BLaER1 (cell line): ENCODE data around the gene CYP4B1.
"Not testable (repeated sequence)": the region's sequence is repeated elsewhere in the genome, so short reads cannot be mapped to it uniquely, and the experiment has no call there.

Experiments
- H3K27ac ChIP-seq: shearing (Covaris generic); formaldehyde crosslinking; 2 replicates; pipeline ENCODE4 v1.8.1; 2022
- H3K27me3 ChIP-seq: shearing (Covaris generic); formaldehyde crosslinking; 2 replicates; pipeline ENCODE4 v1.8.1; 2022
- H3K36me3 ChIP-seq: shearing (Covaris generic); formaldehyde crosslinking; 2 replicates; pipeline ENCODE4 v1.8.1; 2022
- H3K4me1 ChIP-seq: shearing (Covaris generic); formaldehyde crosslinking; 2 replicates; pipeline ENCODE4 v1.8.1; 2022
- H3K4me2 ChIP-seq: shearing (Covaris generic); formaldehyde crosslinking; 2 replicates; pipeline ENCODE4 v1.8.1; 2022
- H3K4me3 ChIP-seq: shearing (Covaris generic); formaldehyde crosslinking; 2 replicates; pipeline ENCODE4 v1.8.1; 2022
- H3K9ac ChIP-seq: shearing (Covaris generic); formaldehyde crosslinking; 2 replicates; pipeline ENCODE4 v1.8.1; 2022
- H3K9me3 ChIP-seq: shearing (Covaris generic); formaldehyde crosslinking; 2 replicates; pipeline ENCODE4 v1.8.1; 2022
- H4K20me1 ChIP-seq: shearing (Covaris generic); formaldehyde crosslinking; 2 replicates; pipeline ENCODE4 v1.8.1; 2022
- Cebpa-rat ChIP-seq: shearing (Covaris generic); IDR thresholded peaks from 2 replicates; pipeline ENCODE4 v1.8.1; 2022

The CYP4B1 gene

GRCh38 chr1:46764402-46764801 lies 34.4 kb upstream of the CYP4B1 start:
- no peaks in the 10 kb centered on the region for H3K4me1 ChIP-seq
- TF ChIP-seq Cebpa-rat: no peak
- no peak overlapping the region for H3K9ac ChIP-seq
- peaks cover 17% of the 10 kb centered on the region for H3K9me3 ChIP-seq
- no peak overlapping the region for H3K27ac ChIP-seq
- H3K4me2 ChIP-seq: no peak overlapping the region
- H3K36me3 ChIP-seq: no peaks in the 10 kb centered on the region
- no peak overlapping the region for H3K4me3 ChIP-seq
- no peaks in the 10 kb centered on the region for H4K20me1 ChIP-seq
- H3K27me3 ChIP-seq: no peaks in the 10 kb centered on the region

GRCh38 chr1:46767649-46768282 lies 31.1 kb upstream of the CYP4B1 start:
- Histone ChIP-seq H3K4me2 (no peak overlapping the region), H3K4me1 (no peaks in the 10 kb centered on the region), H3K9me3 (peaks cover 46% of the 10 kb centered on the region), H3K27ac (no peak overlapping the region), H3K36me3 (0 out of 2 replicates have a peak, but pooled peaks cover 6% of the 10 kb centered on the region), H3K27me3 (no peaks in the 10 kb centered on the region), H3K4me3 (no peak overlapping the region), H4K20me1 (no peaks in the 10 kb centered on the region), H3K9ac (no peak overlapping the region)
- no peak for TF ChIP-seq Cebpa-rat

- no peak overlapping the region for H3K27ac ChIP-seq
- no peak overlapping the region for H3K9ac ChIP-seq
- peaks cover 50% of the 10 kb centered on the region for H3K9me3 ChIP-seq
- H3K4me3 ChIP-seq: no peak overlapping the region
- H3K27me3 ChIP-seq: no peaks in the 10 kb centered on the region
- H3K4me1 ChIP-seq: no peaks in the 10 kb centered on the region
- H4K20me1 ChIP-seq: no peaks in the 10 kb centered on the region
- TF ChIP-seq Cebpa-rat: no peak
- no peak overlapping the region for H3K4me2 ChIP-seq
- H3K36me3 ChIP-seq: 0 out of 2 replicates have a peak, but pooled peaks cover 6% of the 10 kb centered on the region
Measured at GRCh38 chr1:46768445-46768844, 30.4 kb upstream of the CYP4B1 start.

GRCh38 chr1:46769028-46769740 lies 29.7 kb upstream of the CYP4B1 start:
- H3K9ac ChIP-seq: no peak overlapping the region

GRCh38 chr1:46770541-46770940 lies 28.3 kb upstream of the CYP4B1 start:
- no peak for TF ChIP-seq Cebpa-rat
- peaks cover 65% of the 10 kb centered on the region for H3K9me3 ChIP-seq
- 0 out of 2 replicates have a peak, but pooled peaks cover 6% of the 10 kb centered on the region for H3K36me3 ChIP-seq
- H3K4me1 ChIP-seq: no peaks in the 10 kb centered on the region
- H3K27ac ChIP-seq: no peak overlapping the region
- no peaks in the 10 kb centered on the region for H4K20me1 ChIP-seq
- H3K4me2 ChIP-seq: no peak overlapping the region
- no peaks in the 10 kb centered on the region for H3K27me3 ChIP-seq
- H3K9ac ChIP-seq: no peak overlapping the region
- H3K4me3 ChIP-seq: 0 out of 2 replicates have a peak overlapping the region, but pooled peaks have one; percentile 22

More at GRCh38 chr1:46769028-46769740, 29.7 kb upstream of the CYP4B1 start:
- Histone ChIP-seq H3K36me3 (0 out of 2 replicates have a peak, but pooled peaks cover 6% of the 10 kb centered on the region), H3K4me1 (no peaks in the 10 kb centered on the region), H3K4me2 (no peak overlapping the region), H3K4me3 (no peak overlapping the region), H3K9me3 (peaks cover 55% of the 10 kb centered on the region), H4K20me1 (no peaks in the 10 kb centered on the region), H3K27me3 (no peaks in the 10 kb centered on the region), H3K27ac (no peak overlapping the region)
- TF ChIP-seq Cebpa-rat: no peak

GRCh38 chr1:46772571-46772970 lies 26.3 kb upstream of the CYP4B1 start:
- Histone ChIP-seq H3K9ac (no peak overlapping the region), H3K9me3 (peaks cover 74% of the 10 kb centered on the region), H3K4me1 (no peaks in the 10 kb centered on the region), H3K36me3 (0 out of 2 replicates have a peak, but pooled peaks cover 6% of the 10 kb centered on the region), H3K27me3 (no peaks in the 10 kb centered on the region), H3K27ac (no peak overlapping the region), H4K20me1 (no peaks in the 10 kb centered on the region), H3K4me3 (no peak overlapping the region), H3K4me2 (no peak overlapping the region)
- no peak for TF ChIP-seq Cebpa-rat

GRCh38 chr1:46774297-46774696 lies 24.5 kb upstream of the CYP4B1 start:
- Histone ChIP-seq H3K9ac (no peak overlapping the region), H3K27ac (no peak overlapping the region), H3K36me3 (0 out of 2 replicates have a peak, but pooled peaks cover 6% of the 10 kb centered on the region), H3K4me1 (no peaks in the 10 kb centered on the region), H3K27me3 (no peaks in the 10 kb centered on the region), H4K20me1 (no peaks in the 10 kb centered on the region), H3K9me3 (peaks cover 67% of the 10 kb centered on the region), H3K4me3 (no peak overlapping the region), H3K4me2 (no peak overlapping the region)
- TF ChIP-seq Cebpa-rat: no peak

- H3K9me3 ChIP-seq: peaks cover 44% of the 10 kb centered on the region
- H3K4me2 ChIP-seq, H3K27ac ChIP-seq, H3K36me3 ChIP-seq, H3K4me1 ChIP-seq, H3K9ac ChIP-seq, H3K27me3 ChIP-seq, H3K4me3 ChIP-seq, H4K20me1 ChIP-seq: not testable (repeated sequence)
Measured at GRCh38 chr1:46778456-46778855, 20.4 kb upstream of the CYP4B1 start.

GRCh38 chr1:46784666-46785065 lies 14.2 kb upstream of the CYP4B1 start:
- no peaks in the 10 kb centered on the region for H4K20me1 ChIP-seq
- peaks cover 36% of the 10 kb centered on the region for H3K9me3 ChIP-seq
- TF ChIP-seq Cebpa-rat: no peak
- H3K4me2 ChIP-seq: no peak overlapping the region
- no peak overlapping the region for H3K9ac ChIP-seq
- H3K27ac ChIP-seq: no peak overlapping the region
- H3K4me1 ChIP-seq: no peaks in the 10 kb centered on the region
- no peaks in the 10 kb centered on the region for H3K36me3 ChIP-seq
- no peaks in the 10 kb centered on the region for H3K27me3 ChIP-seq
- H3K4me3 ChIP-seq: no peak overlapping the region

GRCh38 chr1:46788634-46789033 lies 10.2 kb upstream of the CYP4B1 start:
- H3K4me2 ChIP-seq, H3K27ac ChIP-seq, H3K27me3 ChIP-seq: not testable (repeated sequence)

More at GRCh38 chr1:46788634-46789033, 10.2 kb upstream of the CYP4B1 start:
- H3K9me3 ChIP-seq: peaks cover 19% of the 10 kb centered on the region
- H3K4me3 ChIP-seq, H3K4me1 ChIP-seq, H4K20me1 ChIP-seq, H3K9ac ChIP-seq, H3K36me3 ChIP-seq: not testable (repeated sequence)
